OCI-LY3 (cell line): ENCODE results near the gene NDUFA3.

Source experiments
- EZH2phosphoT487 ChIP-seq: fragments of 200-600 bp; shearing (Covaris generic); IDR thresholded peaks from 2 replicates; pipeline ENCODE4 v1.6.1; 2018; ENCODE audit warnings: antibody characterized with exemption, mixed run types, low read depth
- TF ChIP-seq, protein P1 (sequence below): fragments of 200-600, 300-600 bp; sonication (generic); IDR thresholded peaks from 2 replicates; pipeline ENCODE4 v1.5.1; 2014; ENCODE audit warnings: antibody characterized with exemption, low read length, low read depth

DNA sequence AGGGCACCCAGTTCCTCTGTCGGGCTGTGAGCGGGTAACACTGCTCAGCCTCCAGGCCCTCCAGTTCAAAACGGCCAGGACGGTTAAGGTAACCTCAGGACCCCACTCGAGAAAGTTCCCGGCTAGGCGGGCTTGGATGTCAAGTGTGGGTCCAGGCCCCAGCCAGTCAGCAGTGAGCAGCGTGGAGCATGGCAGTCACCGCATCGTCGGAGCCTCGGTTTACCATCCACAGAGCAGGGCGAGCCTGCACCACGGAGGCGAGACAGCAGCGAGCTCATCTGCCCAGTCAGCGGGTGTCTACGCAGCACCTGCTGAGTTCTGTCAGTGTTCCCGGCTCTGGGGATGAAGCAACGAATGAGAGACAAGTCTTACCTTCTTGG is 27.0 kb downstream of the NDUFA3 start:
- TF ChIP-seq, protein P1, sequence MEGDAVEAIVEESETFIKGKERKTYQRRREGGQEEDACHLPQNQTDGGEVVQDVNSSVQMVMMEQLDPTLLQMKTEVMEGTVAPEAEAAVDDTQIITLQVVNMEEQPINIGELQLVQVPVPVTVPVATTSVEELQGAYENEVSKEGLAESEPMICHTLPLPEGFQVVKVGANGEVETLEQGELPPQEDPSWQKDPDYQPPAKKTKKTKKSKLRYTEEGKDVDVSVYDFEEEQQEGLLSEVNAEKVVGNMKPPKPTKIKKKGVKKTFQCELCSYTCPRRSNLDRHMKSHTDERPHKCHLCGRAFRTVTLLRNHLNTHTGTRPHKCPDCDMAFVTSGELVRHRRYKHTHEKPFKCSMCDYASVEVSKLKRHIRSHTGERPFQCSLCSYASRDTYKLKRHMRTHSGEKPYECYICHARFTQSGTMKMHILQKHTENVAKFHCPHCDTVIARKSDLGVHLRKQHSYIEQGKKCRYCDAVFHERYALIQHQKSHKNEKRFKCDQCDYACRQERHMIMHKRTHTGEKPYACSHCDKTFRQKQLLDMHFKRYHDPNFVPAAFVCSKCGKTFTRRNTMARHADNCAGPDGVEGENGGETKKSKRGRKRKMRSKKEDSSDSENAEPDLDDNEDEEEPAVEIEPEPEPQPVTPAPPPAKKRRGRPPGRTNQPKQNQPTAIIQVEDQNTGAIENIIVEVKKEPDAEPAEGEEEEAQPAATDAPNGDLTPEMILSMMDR, result no peak
- no peak for TF ChIP-seq EZH2phosphoT487
